Right renal cortex interstitium (tissue), 3 donors: ENCODE measurements around the gene SH3RF2. TPM values are rescaled to one million over a fixed set of nuclear protein-coding genes. Genes with fewer than 3 reads are reported as not detected.
A peak's percentile ranks its signal among the peaks of the same experiment; 100 is the strongest.
"Not testable (repeated sequence)": the region's sequence is repeated elsewhere in the genome, so short reads cannot be mapped to it uniquely, and the experiment has no call there.

Experiments
- DNase-seq, 3 donors: peaks; one replicate each; pipeline ENCODE4 v3.0.0-alpha.2; 2013; ENCODE audit warnings: low read depth in 3 of 3, low spot score in 2 of 3
- polyA plus RNA-seq, 3 donors: library from polyadenylated mRNA; unstranded; fragments of 120-200 nt; gene quantifications; one replicate each; pipeline ENCODE4 v1.2.1, GENCODE V29; 2013; ENCODE audit not compliant: insufficient read length in 3 of 3

The SH3RF2 gene, protein sequence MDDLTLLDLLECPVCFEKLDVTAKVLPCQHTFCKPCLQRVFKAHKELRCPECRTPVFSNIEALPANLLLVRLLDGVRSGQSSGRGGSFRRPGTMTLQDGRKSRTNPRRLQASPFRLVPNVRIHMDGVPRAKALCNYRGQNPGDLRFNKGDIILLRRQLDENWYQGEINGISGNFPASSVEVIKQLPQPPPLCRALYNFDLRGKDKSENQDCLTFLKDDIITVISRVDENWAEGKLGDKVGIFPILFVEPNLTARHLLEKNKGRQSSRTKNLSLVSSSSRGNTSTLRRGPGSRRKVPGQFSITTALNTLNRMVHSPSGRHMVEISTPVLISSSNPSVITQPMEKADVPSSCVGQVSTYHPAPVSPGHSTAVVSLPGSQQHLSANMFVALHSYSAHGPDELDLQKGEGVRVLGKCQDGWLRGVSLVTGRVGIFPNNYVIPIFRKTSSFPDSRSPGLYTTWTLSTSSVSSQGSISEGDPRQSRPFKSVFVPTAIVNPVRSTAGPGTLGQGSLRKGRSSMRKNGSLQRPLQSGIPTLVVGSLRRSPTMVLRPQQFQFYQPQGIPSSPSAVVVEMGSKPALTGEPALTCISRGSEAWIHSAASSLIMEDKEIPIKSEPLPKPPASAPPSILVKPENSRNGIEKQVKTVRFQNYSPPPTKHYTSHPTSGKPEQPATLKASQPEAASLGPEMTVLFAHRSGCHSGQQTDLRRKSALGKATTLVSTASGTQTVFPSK
- polyA plus RNA-seq: 1 to 10 TPM; 3.8 to 4.8 (median 4.2) TPM

DNA sequence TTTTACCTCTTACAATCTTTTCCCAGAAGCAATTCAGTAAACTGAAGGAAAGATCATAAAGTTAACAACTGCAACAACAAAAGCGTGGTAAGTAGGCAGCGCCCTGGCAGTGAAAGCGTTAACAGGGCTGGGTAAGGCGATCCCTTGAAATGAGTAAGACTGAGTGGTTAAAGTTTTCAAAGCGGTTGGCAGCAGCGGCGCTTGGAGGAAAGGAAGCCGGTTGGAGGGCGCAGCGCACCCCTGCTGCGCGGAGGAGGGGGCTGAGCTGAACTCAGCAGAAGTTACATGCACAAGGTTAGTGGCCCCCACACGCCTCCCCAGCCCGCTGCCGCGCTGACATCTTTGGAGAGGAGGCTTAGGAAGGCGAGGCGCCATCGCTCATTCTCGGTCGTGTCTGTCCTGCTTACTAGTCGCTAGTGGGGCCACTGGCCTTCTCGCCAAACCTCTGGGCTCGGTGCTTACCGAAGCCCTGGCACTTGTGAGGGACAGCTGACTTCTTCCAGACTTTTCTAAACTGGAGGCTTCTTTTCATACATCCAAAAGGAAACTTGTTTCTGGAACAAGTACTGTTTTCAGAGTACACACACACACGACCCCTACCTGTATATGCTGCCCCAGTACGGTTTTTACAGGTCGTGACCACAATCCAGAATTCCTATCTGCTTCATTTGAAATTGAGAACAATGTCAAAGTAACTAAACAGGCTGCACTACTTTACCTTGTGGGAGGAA lies at the start of gene SH3RF2:
SH3RF2 (plus strand) TSS at position 178 of the 731 bp plus-strand sequence. CDS start 1,351 bp downstream, outside the sequence.
- peak; percentile 39 to 63 (median 53) for DNase-seq

DNA sequence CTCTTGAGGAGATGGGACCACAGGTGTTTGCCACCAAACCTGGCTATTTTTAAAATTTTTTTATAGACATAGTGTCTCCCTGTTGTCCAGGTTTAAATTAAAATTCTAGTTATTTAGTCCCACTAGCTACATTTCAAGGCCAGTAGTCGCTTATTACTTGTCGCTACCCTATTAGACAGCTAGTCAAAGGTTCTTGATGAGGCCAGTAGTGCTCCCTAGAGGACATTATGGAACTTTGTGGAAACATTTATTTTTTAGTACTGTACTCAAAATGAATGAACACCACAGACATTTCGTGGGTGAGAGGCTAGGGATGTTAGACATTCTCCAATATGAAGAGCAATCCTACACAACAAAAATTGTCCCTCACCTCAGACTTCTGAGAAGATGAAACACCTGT lies 49.2 kb upstream of the SH3RF2 start:
- DNase-seq: no peak

DNA sequence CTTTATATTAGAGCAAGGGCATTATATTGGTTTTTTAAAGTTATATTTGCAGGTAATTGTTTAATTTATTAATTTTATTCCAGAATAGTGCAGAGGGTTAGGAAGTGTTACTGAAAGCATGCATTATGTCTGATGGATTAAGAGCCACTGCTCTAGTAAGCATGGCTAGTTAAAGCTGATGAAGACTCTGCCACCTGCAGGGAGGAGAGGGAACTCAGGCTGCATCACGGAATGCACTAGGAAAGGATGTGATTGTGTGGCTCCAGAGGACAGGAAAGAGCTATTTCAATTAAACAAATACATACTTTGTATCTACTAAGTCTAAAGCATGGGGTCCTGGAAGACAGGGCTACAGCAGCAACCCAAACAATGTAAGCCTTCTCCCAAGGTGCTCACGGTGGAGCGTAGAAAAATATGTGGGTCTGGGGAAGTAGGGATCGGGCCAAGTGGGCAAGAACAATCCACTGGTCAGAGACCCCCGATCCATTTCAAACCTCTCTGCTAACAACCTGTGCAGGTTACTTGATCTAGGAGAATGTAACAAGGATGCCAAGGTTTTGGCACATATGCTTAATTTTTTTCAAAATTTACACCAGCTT lies 48.3 kb upstream of the SH3RF2 start:
- DNase-seq: peak in 1 of 3 donors; percentile 18

DNA sequence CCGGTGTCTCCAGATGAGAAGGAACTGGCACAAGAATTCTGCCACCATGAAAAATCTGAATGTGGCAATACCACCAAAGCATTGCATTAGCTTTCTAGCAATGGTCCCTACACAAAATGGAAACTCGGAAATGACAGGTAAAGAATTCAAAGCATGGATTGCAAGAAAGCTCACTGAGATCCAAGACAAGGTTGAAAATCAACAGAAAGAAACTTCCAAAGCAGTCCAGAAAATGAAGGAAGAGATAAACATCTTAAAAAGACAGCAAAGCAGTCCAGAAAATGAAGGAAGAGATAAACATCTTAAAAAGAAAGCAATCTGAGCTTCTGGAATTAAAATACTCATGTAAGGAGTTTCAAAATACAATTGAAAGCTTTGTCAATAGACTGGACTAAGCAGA lies 46.8 kb upstream of the SH3RF2 start:
- DNase-seq: no peak

DNA sequence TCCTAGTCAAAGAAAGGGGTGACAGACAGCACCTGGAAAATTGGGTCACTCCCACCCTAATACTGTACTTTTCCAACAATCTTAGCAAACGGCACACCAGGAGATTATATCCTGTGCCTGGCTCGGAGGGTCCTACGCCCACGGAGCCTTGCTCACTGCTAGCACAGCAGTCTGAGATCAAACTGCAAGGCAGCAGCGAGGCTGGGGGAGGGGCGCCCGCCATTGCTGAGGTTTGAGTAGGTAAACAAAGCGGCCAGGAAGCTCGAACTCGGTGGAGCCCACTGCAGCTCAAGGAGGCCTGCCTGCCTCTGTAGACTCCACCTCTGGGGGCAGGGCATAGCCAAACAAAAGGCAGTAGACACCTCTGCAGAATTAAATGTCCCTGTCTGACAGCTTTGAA lies 45.0 kb upstream of the SH3RF2 start:
- not testable (repeated sequence) for DNase-seq

DNA sequence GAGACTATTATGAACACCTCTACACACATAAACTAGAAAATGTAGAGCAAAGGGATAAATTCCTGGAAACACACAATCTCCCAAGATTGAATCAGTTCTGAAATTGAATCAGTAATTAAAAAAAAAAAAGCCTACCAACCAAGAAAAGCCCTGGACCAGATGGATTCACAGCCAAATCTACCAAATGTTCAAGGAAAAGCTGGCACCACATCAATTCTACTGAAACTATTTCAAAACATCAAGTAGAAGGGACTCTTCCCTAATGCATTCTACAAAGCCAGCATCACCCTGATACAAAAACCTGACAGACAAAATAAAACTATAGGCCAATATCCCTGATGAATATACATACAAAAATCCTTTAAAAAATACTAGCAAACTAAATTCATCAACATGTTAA lies 38.2 kb upstream of the SH3RF2 start:
- DNase-seq: no peak

DNA sequence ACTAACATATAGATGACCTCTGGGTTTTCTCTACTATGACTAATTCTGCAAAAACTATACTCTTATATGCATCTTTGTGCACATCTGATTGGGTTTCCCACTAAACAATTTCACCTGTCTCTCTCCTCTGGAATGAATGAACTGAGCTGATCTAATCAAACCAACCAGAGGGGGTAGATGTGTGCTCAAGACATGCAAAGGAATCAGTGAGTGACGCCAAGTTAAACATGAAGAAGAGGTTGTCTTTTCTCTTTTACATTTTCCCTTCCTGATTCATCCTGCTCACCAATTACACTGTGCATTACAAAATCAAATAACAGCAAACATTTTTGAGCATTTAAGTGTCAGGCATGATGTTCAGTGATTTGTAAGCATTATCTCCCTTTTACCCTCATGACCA lies 34.0 kb upstream of the SH3RF2 start:
- DNase-seq: no peak

DNA sequence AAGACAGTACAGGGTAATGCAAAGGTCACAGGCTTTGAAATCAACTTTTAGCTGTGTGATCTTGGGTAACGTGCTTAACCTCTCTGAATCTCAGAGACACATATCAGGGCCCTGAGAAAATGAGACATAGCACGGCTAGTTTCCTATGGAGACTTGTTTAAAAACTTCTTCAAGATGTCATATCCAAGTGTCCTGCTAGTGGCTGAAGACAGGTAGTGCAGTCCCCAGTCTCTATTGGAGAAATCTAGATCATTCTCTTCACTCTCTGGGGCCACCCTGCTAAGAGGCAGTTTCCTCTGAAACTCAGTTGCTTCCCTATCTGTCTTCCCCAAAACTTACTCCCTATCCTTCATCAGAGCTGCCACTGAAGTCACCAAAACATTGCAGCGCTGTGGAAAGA lies 33.3 kb upstream of the SH3RF2 start:
- DNase-seq: no peak

DNA sequence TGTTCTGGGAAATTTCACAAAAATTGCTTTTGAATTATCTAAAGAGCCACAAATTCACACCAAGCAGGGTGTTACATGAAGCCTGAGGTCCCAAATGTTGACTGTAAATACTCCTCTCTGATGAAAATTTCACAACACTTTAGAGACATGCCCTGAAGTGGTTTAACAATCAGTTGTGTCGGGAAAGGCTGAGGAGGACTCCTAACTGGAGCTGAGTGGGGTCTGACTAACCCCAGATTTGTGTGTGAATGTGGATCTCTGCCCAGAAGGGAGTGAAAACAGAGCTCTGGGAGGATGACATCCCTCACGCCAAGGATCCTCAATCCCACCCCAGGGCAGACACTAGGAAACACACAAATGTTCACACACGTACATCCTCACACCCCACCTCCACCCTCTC lies 32.5 kb upstream of the SH3RF2 start:
- no peak for DNase-seq

DNA sequence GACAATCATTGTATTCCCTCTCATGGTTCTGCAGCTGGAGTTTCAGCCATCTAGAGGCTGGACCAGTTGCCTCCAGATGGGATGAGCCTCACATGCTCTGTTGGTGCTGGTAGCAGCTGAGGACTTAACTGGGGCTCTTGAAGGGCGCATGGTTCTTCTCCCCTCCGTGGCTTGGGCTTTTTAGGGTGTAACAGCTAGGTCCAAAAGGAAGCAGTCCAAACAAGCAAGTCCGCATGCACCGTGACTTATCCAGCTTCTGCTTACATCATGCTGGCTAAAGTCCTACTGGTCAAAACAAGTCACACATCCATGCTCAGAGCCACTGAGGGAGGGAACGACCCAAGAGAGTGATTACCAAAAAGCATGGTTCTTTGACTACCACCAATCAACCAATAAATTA lies 31.6 kb upstream of the SH3RF2 start:
- no peak for DNase-seq

DNA sequence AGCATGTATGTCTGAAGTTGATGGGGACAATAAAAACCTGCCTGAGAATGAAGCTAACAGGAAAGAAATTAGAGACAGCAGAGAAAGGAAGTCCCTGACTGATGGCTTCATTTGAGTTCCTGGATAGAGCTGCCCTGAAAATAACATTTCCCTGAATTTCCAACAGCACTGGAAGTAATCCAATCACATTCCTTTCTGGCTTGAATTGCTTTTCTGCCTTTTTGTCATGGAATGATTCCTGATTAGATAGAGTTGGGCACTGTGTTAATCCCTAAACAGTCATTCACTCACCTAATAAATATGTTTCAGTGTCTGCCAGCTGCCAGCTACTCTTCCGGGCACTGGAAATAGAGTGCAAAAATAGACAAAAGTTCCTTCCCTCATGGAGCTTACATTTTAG lies 30.0 kb upstream of the SH3RF2 start:
- no peak for DNase-seq

DNA sequence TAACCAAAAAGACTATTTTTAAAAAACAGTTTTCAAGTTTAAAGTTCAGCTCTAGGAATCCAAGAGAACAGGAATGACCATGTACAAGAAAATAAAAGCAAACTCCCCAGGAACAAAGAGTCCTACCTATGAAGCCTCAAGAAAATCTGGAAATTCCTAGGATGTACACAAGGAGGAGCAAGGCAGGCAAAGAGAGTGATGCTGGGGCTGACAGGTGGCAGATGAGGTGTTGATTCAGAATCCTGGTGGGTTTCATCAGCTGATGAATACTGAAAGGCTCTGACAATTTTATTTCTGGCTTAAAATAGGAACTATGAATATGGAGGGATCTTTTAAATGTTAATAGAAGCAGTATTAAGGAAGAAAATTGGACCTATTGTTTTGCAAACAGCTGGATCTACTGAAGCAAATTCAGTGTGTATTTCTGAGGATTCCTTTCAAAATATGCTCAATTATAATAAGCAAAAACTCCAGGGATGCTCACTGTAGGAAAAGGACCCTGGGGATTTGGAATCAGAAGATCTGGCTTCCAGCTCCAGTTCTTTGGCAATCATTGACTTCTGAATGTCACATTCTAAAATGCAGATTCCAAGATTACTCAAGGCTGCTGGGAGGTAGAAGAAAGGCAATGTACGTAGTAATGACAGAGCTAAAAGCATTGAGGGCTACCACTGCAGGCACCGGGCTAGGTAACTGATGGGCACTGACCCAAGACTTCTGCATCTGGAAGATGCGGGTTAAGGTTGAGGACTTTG lies 28.0 kb upstream of the SH3RF2 start:
- no peak for DNase-seq

DNA sequence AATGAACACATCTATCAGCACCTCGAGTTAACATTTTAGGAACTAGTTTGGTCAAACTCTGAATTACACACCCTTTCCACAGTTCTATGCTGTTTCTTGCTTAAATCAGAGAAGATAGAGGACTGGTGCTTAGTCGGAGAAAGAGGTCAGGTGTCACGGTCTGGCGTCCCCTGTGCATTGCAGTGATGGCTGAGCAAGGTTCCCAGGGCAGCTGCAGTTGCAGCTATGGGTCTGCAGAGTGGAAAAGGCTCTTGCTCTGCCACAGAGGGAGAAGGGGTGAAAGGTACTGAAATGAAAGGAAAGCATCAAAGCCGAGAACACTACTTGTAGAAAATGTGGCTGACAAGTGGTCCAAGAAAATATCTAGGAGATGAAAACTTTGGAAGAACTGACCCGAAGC lies 25.2 kb upstream of the SH3RF2 start:
- no peak for DNase-seq

DNA sequence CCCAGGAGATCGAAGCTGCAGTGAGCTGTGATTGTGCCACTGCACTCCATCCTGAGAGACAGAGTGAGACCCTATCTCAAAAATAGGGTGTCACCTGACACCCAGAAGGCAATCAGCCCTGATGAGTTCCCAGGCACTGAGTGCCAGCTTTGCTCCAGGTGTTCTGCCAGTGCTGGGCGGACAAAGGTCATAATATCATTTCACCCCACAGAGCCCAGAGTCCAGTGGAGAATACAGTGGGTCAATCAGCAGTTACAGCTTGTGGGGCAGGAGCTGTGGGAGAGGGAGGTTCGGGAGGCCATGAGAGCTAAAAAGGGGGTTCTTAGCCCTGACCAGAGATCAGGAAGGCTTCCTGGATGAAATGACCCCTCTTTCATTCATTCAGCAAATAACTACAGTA lies 24.4 kb upstream of the SH3RF2 start:
- no peak for DNase-seq

DNA sequence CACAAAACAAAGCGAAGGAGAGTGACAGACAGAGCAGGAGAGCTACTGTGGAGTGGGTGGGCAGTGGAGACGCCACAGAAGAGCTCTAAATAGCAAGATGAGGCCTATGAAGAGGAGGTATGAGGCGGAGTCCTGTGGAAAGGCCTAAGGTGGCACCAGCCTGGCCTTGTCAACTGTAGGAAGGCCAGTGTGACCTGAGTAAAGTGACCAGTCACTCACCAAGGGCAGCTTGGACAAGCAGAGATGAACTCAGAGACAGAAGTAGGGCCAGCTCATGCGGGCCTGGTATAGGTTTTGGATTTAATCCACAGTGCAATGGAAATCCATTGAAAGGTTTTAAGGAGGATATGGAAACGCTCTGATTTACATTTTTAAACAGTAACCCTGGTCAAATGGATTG lies 23.8 kb upstream of the SH3RF2 start:
- DNase-seq: no peak

DNA sequence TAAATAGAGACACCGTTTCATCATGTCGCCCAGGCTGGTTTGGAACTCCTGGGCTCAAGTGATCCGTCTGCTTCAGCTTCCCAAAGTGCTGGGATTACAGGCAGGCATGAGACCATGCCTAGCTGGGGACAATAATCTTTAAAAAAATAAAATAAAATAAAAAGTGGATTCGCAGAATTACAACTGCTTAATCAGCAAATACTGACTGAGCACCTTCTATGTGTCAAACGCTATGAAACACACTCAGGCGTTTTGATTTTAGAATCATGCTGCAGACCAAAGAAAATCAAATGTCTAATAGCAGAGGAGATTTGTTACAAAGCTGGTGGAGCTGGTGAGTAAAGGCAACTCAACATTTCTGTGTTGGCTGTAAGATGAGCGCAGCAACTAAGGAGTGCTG lies 22.7 kb upstream of the SH3RF2 start:
- DNase-seq: no peak

DNA sequence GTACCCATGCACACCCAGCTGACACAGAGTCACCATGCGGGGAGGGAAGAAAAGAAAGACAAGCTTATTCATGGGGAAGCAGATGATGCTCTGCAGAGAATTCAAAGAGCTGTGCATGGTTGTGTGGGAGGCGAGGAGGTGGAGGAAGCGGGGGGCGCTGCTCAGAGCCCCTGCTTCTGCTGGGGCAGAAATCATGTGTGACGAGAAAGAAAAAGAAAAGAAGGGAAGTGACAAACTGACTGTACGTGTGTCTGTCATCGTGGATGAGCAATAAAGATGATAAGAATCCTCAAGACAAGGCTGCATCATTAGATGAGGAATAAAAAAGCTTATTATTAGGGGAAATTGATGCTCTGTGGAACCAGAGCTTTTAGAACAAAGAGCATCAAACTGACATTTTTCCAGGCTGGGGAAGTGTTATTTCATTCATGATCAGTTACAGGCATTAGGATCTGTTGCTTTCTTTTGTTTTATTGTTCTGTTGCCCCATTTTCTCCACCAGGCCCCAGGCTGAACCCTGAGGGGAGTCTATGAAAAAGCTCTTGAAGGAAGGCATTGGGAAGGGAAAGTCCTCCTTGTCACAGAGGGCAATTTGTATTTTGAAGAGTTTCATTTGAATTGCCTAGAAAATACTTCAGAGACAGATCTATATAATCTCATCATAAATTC lies 20.3 kb upstream of the SH3RF2 start:
- DNase-seq: no peak

DNA sequence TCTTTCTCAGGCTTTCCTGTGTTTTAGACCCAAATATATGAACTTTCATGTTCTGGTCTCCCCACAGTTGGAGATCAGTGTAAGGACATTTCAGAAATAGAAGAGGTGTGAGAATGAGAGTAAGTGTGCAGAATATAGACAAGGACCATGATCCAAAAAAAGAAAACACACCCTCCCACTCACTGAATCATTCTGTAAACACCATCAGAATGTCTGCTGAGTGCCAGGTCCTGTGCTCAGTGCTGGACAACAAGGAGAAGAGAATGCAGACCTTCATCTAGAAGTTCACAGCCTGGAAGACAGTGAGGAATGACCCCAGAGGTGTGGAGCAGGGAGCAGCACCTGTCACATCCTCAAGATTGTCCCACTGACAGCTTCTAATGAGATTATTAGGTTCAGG lies 19.1 kb upstream of the SH3RF2 start:
- DNase-seq: no peak

DNA sequence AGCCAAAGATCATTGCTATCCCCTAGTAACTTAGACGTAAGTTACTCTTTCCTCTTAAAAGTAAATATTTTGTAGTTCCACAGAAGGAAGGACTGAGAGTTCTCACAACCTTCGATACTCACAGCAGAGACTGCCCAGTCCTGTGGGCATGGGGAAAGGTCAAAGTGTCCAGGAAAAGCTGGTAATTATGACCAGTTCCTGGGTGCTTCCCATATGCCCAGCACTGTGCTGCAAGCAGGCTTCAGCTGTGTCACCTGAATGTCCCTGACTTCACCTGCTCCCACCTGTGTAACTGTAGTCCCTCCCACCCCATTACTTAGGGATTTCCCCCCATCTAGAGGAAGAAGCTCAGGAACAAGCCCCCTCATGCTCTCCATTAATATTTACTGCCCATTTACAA lies 18.0 kb upstream of the SH3RF2 start:
- no peak for DNase-seq

DNA sequence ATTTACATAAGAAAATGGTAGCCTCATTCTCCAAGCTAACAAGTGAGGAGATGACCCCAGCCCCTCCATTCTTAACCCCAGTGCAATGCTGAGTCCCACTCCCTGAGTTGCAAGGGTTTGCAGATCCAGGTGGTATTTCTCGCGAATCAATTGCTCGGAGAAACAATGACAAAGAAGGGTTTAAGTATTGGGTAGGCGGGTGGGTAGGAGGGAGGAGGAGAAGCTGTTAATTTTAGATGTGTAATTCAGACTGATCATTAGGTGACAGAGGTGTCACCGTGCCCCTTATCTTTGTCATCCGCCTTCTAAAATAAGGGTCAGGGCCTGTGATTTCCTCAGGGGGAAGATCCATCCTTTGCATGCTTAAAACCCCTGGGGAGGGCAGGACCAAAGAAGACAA lies 17.0 kb upstream of the SH3RF2 start:
- no peak for DNase-seq
